Stimulated activated CD8-positive, alpha-beta memory T cell treated with anti-CD3 and anti-CD28 coated beads, Interleukin-4, amount 100 ng/mL, for 24 hours (primary cell): ENCODE results near the gene PRRT4.
A peak's percentile ranks its signal among the peaks of the same experiment; 100 is the strongest.

Experiments used
- DNase-seq: peaks from one replicate; pipeline ENCODE4 v3.0.0-alpha.2; 2020; ENCODE audit warnings: low read depth

The PRRT4 gene

GRCh38 chr7:128394904-128395496 is 33.5 kb upstream of the PRRT4 start:
- no peak for DNase-seq

- no peak for DNase-seq
Measured at GRCh38 chr7:128393526-128394330, 32.2 kb upstream of the PRRT4 start.

- DNase-seq = no peak
Measured at GRCh38 chr7:128392446-128393327, 31.2 kb upstream of the PRRT4 start.

- DNase-seq = no peak
Measured at GRCh38 chr7:128391805-128392204, 30.3 kb upstream of the PRRT4 start.

- DNase-seq = no peak
Measured at GRCh38 chr7:128390871-128391565, 29.5 kb upstream of the PRRT4 start.

GRCh38 chr7:128389618-128390329 is 28.3 kb upstream of the PRRT4 start:
- no peak for DNase-seq

GRCh38 chr7:128389085-128389617 is 27.7 kb upstream of the PRRT4 start:
- DNase-seq = no peak

- no peak for DNase-seq
Measured at GRCh38 chr7:128388145-128388485, 26.6 kb upstream of the PRRT4 start.

GRCh38 chr7:128387216-128388144 is 26.0 kb upstream of the PRRT4 start:
- DNase-seq = peak; percentile 59

GRCh38 chr7:128385988-128386925 is 24.8 kb upstream of the PRRT4 start:
- DNase-seq = no peak

GRCh38 chr7:128384726-128385125 is 23.2 kb upstream of the PRRT4 start:
- no peak for DNase-seq

GRCh38 chr7:128383776-128384175 is 22.3 kb upstream of the PRRT4 start:
- no peak for DNase-seq

- DNase-seq = no peak
Measured at GRCh38 chr7:128381161-128381821, 19.8 kb upstream of the PRRT4 start.

GRCh38 chr7:128380483-128381106 is 19.1 kb upstream of the PRRT4 start:
- no peak for DNase-seq

- no peak for DNase-seq
Measured at GRCh38 chr7:128379900-128380479, 18.5 kb upstream of the PRRT4 start.

GRCh38 chr7:128378637-128379036 is 17.1 kb upstream of the PRRT4 start:
- no peak for DNase-seq

GRCh38 chr7:128376077-128376476 is 14.6 kb upstream of the PRRT4 start:
- DNase-seq = no peak

- no peak for DNase-seq
Measured at GRCh38 chr7:128374041-128374440, 12.6 kb upstream of the PRRT4 start.
